ENCODE measurements around the gene BBIP1.

- TF ChIP-seq EZH2 (IDR thresholded peaks at IDR 0.05; ENCODE audit: borderline replicate concordance, low read length) = no peak
- no peak for TF ChIP-seq CTCF (IDR thresholded peaks at IDR 0.05; ENCODE audit: low read length)
Observed at GRCh38 chr10:110885932-110886674, 32.9 kb downstream of the BBIP1 start.

All from OCI-LY1 (cell line).